KMS-11 (cell line): ENCODE measurements around the gene ALDH3B2.

Source experiments
- H2AFZ ChIP-seq: fragments of 200-600 bp; sonication (generic); 2 replicates; pipeline ENCODE4 v1.6.1; 2016; ENCODE audit warnings: antibody characterized with exemption, mixed run types, low read depth
- H3K27ac ChIP-seq: fragments of 200-600 bp; sonication (generic); 2 replicates; pipeline ENCODE4 v1.6.1; 2016; ENCODE audit warnings: mild to moderate bottlenecking, mixed run types
- H3K27me3 ChIP-seq: fragments of 200-600 bp; sonication (generic); 2 replicates; pipeline ENCODE4 v1.6.1; 2017; ENCODE audit warnings: mild to moderate bottlenecking, low read depth, mixed run types, moderate library complexity; ENCODE audit not compliant: insufficient read depth
- H3K36me3 ChIP-seq: fragments of 200-600 bp; sonication (generic); 2 replicates; pipeline ENCODE4 v1.6.1; 2017; ENCODE audit warnings: mild to moderate bottlenecking, mixed run types; ENCODE audit not compliant: insufficient read depth
- H3K4me1 ChIP-seq: fragments of 200-600 bp; sonication (generic); 2 replicates; pipeline ENCODE4 v1.6.1; 2016; ENCODE audit warnings: mild to moderate bottlenecking, low read depth, mixed run types; ENCODE audit not compliant: poor library complexity, severe bottlenecking
- H3K4me2 ChIP-seq: fragments of 200-600 bp; sonication (generic); 2 replicates; pipeline ENCODE4 v1.7.0; 2016; ENCODE audit warnings: mild to moderate bottlenecking, mixed run types
- H3K4me3 ChIP-seq: fragments of 200-600 bp; sonication (generic); IDR thresholded peaks from 2 replicates; pipeline ENCODE4 v1.6.1; 2017; ENCODE audit warnings: low read depth, low read length, mixed read lengths; ENCODE audit not compliant: insufficient read depth
- H3K79me2 ChIP-seq: fragments of 200-600 bp; sonication (generic); 2 replicates; pipeline ENCODE4 v1.6.1; 2016; ENCODE audit warnings: low read depth, mixed run types; ENCODE audit not compliant: insufficient read depth
- H3K9ac ChIP-seq: fragments of 200-600 bp; sonication (generic); 2 replicates; pipeline ENCODE4 v1.6.1; 2016; ENCODE audit warnings: mild to moderate bottlenecking, mixed run types
- H4K20me1 ChIP-seq: fragments of 200-600 bp; sonication (generic); 2 replicates; pipeline ENCODE4 v1.6.1; 2016; ENCODE audit warnings: mild to moderate bottlenecking, mixed run types; ENCODE audit not compliant: insufficient read depth
- CTCF ChIP-seq: fragments of 200-600 bp; sonication (generic); conservative IDR thresholded peaks from 2 replicates; pipeline ENCODE4 v1.6.1; 2017; ENCODE audit warnings: low read depth, mild to moderate bottlenecking, antibody characterized with exemption, low read length, moderate library complexity, mixed read lengths

ALDH3B2 gene

DNA sequence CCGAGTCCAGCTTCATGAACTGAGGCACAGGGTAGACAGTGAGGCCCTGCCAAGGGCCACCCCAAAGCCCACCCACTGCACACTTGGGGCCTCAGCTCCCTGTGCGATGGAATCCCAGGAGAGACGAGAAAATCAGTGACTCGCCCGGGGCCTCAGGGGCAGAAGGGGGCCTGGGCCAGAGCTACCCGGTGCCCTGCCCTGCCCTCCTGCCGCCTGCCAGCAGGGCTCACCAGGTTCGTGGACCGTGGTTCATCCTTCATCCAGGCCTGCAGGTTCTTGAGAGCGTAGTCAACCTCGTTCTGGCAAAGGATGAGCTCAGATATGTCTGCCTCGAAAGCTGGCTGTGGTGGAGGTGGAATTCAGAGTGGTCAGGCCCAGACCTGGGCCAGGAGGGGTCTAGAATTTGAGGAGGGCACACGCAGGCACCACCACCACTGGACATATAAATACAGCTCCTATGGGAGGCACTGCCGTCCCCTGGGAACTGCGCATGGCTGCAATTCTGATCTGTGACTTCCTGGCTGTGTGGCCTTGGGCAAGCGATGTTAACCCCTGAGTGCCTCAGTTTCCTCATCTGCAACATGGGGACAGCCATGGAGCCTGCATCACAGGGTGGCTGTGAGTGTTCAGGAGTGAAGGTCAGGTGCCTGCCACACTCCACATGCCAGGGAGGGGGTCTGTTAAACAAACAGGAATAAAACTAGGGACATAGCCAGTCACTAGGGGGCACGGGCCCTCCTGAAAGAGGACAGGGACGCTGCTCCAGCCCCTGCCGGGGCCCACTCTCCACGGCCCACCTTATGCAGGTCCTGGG is 7.5 kb downstream of the ALDH3B2 start:
- Histone ChIP-seq H3K4me3 (no peak overlapping the region), H3K4me1 (no peaks in the 10 kb centered on the region), H3K27ac (no peak overlapping the region)

DNA sequence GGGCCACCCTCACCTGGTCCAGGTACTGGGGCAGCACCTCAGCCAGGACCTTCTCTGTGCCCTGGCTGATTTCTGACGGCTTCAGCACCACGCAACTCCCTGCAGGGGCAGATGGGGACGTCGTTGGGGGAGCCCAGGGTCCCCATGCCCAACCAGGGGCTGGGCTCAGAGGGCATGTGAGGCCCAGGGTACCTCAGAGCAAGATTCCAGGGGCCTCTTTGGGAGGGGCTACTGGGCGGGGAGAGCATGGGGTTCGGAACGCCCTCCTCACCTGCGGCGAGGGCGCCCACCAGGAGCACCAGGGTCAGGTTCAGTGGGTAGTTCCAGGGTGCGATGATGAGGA is 8.1 kb downstream of the ALDH3B2 start:
- no peaks in the 10 kb centered on the region for H3K36me3 ChIP-seq
- no peaks in the 10 kb centered on the region for H3K4me1 ChIP-seq
- H3K27ac ChIP-seq = no peak overlapping the region
- TF ChIP-seq CTCF = no peak
- no peaks in the 10 kb centered on the region; the same call in 1 of the 2 replicates for H3K27me3 ChIP-seq
- H2AFZ ChIP-seq = no peak overlapping the region
- no peaks in the 10 kb centered on the region for H4K20me1 ChIP-seq
- H3K9ac ChIP-seq = no peak overlapping the region
- H3K4me2 ChIP-seq = no peak overlapping the region
- no peak overlapping the region for H3K4me3 ChIP-seq
- no peaks in the 10 kb centered on the region for H3K79me2 ChIP-seq

More for the DNA sequence above, 7.5 kb downstream of the ALDH3B2 start:
- Histone ChIP-seq H2AFZ (no peak overlapping the region), H3K36me3 (no peaks in the 10 kb centered on the region), H3K27me3 (no peaks in the 10 kb centered on the region; the same call in 1 of the 2 replicates), H3K9ac (no peak overlapping the region), H4K20me1 (no peaks in the 10 kb centered on the region), H3K79me2 (no peaks in the 10 kb centered on the region), H3K4me2 (no peak overlapping the region)
- TF ChIP-seq CTCF = no peak

- H3K79me2 ChIP-seq = no peaks in the 10 kb centered on the region
- no peaks in the 10 kb centered on the region for H3K36me3 ChIP-seq
- H3K4me1 ChIP-seq = no peaks in the 10 kb centered on the region
- no peak overlapping the region for H2AFZ ChIP-seq
- no peak overlapping the region for H3K4me2 ChIP-seq
- H3K27ac ChIP-seq = no peak overlapping the region
- H3K9ac ChIP-seq = no peak overlapping the region
- TF ChIP-seq CTCF = no peak
- H4K20me1 ChIP-seq = no peaks in the 10 kb centered on the region
- H3K4me3 ChIP-seq = no peak overlapping the region
- H3K27me3 ChIP-seq = peaks cover 2% of the 10 kb centered on the region; the same call in 1 of the 2 replicates
Observed at GRCh38 chr11:67665541-67666302, 8.7 kb downstream of the ALDH3B2 start.

- no peaks in the 10 kb centered on the region for H3K4me1 ChIP-seq
- no peak overlapping the region for H3K9ac ChIP-seq
Observed at GRCh38 chr11:67664696-67665540, 9.5 kb downstream of the ALDH3B2 start.

More at GRCh38 chr11:67664696-67665540, 9.5 kb downstream of the ALDH3B2 start:
- H3K4me3 ChIP-seq = no peak overlapping the region
- H3K27ac ChIP-seq = no peak overlapping the region
- H3K4me2 ChIP-seq = no peak overlapping the region
- no peak overlapping the region for H2AFZ ChIP-seq
- no peaks in the 10 kb centered on the region for H4K20me1 ChIP-seq
- no peaks in the 10 kb centered on the region for H3K79me2 ChIP-seq
- H3K27me3 ChIP-seq = peaks cover 2% of the 10 kb centered on the region; the same call in 1 of the 2 replicates
- TF ChIP-seq CTCF = no peak
- no peaks in the 10 kb centered on the region for H3K36me3 ChIP-seq
